Endodermal cell (in vitro differentiated cells): ENCODE results near the gene INSYN1. TPM values are rescaled to one million over a fixed set of nuclear protein-coding genes. Genes with fewer than 3 reads are reported as not detected.

Experiments
- DNase-seq: peaks from one replicate; pipeline ENCODE4 v3.0.0-alpha.2; 2017
- H3K27ac ChIP-seq: 2 replicates; pipeline ENCODE4 v1.5.1; 2013; ENCODE audit warnings: mild to moderate bottlenecking, low read depth, low read length, moderate library complexity
- H3K27me3 ChIP-seq: 2 replicates; pipeline ENCODE4 v1.6.1; 2013; ENCODE audit warnings: mild to moderate bottlenecking, low read length, moderate library complexity; ENCODE audit not compliant: insufficient read depth, control insufficient read depth, poor library complexity, severe bottlenecking
- H3K36me3 ChIP-seq: 2 replicates; pipeline ENCODE4 v1.7.0; 2013; ENCODE audit warnings: mild to moderate bottlenecking, low read length, moderate library complexity; ENCODE audit not compliant: control insufficient read depth, insufficient read depth
- H3K4me1 ChIP-seq: one replicate; pipeline ENCODE4 v1.7.0; 2013; ENCODE audit warnings: low read length; ENCODE audit not compliant: control insufficient read depth, insufficient read depth
- H3K4me3 ChIP-seq: 2 replicates; pipeline ENCODE4 v1.5.1; 2013; ENCODE audit warnings: mild to moderate bottlenecking, low read length, moderate library complexity
- H3K9ac ChIP-seq: 2 replicates; pipeline ENCODE4 v1.6.1; 2013; ENCODE audit warnings: mild to moderate bottlenecking, low read length, moderate library complexity; ENCODE audit not compliant: poor library complexity, severe bottlenecking; ENCODE audit errors: extremely low read depth
- H3K9me3 ChIP-seq: 2 replicates; pipeline ENCODE4 v1.6.1; 2013; ENCODE audit warnings: mild to moderate bottlenecking, low read length, moderate library complexity; ENCODE audit not compliant: control insufficient read depth
- H3K27ac Mint-ChIP-seq: 2 replicates; pipeline ENCODE4 v1.8.0; 2020; ENCODE audit warnings: mixed read lengths
- H3K27me3 Mint-ChIP-seq: 2 replicates; pipeline ENCODE4 v1.8.0; 2021; ENCODE audit warnings: mild to moderate bottlenecking, mixed read lengths; ENCODE audit not compliant: insufficient read depth
- H3K36me3 Mint-ChIP-seq: 2 replicates; pipeline ENCODE4 v1.8.0; 2020; ENCODE audit warnings: low read depth, mixed read lengths
- H3K4me1 Mint-ChIP-seq: 2 replicates; pipeline ENCODE4 v1.8.0; 2020; ENCODE audit warnings: mixed read lengths
- H3K4me3 Mint-ChIP-seq: 2 replicates; pipeline ENCODE4 v1.8.0; 2020; ENCODE audit warnings: mild to moderate bottlenecking, moderate library complexity, mixed read lengths
- H3K9me3 Mint-ChIP-seq: 2 replicates; pipeline ENCODE4 v1.8.0; 2020; ENCODE audit warnings: mild to moderate bottlenecking, mixed read lengths
- WGBS, 2 experiments: methylation state at CpG; one replicate each; pipeline versions ENCODE4 v1.1.5 to v1.1.7; 2013; ENCODE audit warnings: missing lambda C conversion rate in 2 of 2, mixed read lengths in 1 of 2; ENCODE audit not compliant: insufficient coverage in 1 of 2, insufficient read length in 1 of 2; 5-methylcytosine and 5-hydroxymethylcytosine counted together
- total RNA-seq, 2 donors: library from RNA; stranded (reverse); fragmentation: NEBNext Ultra II Directional in 1 of 2; extraction: Animal tissue kit (Norgen Biotek cat#: 25700) in 1 of 2; gene quantifications; 2 replicates in 1 of 2; 3 replicates in 1 of 2; pipeline ENCODE4 v1.2.1, GENCODE V29; 2021
- TF ChIP-seq, protein P1 (sequence below): fragments of 200-600 bp; sonication (generic); conservative IDR thresholded peaks from 2 replicates; pipeline ENCODE4 v1.5.0; 2021; ENCODE audit warnings: antibody characterized with exemption, mild to moderate bottlenecking

INSYN1 gene
- total RNA-seq, 2 donors from 2014 or later, result 0.33 to 0.55 TPM

- 88 to 89% methylated on average over 5 of the region's 5 CpGs for WGBS, 2 experiments
- Histone ChIP-seq H3K27me3 (peaks cover 85% of the 10 kb centered on the region), H3K27ac (no peak overlapping the region), H3K9me3 (no peaks in the 10 kb centered on the region), H3K36me3 (no peaks in the 10 kb centered on the region), H3K4me1 (no peaks in the 10 kb centered on the region), H3K4me3 (no peak overlapping the region), H3K9ac (no peak overlapping the region)
- Mint-ChIP-seq H3K27ac (no peak overlapping the region), H3K4me3 (no peak overlapping the region), H3K36me3 (no peaks in the 10 kb centered on the region), H3K27me3 (peaks cover 32% of the 10 kb centered on the region), H3K9me3 (no peaks in the 10 kb centered on the region), H3K4me1 (peaks cover 15% of the 10 kb centered on the region)
- DNase-seq, result no peak
- TF ChIP-seq, protein P1, sequence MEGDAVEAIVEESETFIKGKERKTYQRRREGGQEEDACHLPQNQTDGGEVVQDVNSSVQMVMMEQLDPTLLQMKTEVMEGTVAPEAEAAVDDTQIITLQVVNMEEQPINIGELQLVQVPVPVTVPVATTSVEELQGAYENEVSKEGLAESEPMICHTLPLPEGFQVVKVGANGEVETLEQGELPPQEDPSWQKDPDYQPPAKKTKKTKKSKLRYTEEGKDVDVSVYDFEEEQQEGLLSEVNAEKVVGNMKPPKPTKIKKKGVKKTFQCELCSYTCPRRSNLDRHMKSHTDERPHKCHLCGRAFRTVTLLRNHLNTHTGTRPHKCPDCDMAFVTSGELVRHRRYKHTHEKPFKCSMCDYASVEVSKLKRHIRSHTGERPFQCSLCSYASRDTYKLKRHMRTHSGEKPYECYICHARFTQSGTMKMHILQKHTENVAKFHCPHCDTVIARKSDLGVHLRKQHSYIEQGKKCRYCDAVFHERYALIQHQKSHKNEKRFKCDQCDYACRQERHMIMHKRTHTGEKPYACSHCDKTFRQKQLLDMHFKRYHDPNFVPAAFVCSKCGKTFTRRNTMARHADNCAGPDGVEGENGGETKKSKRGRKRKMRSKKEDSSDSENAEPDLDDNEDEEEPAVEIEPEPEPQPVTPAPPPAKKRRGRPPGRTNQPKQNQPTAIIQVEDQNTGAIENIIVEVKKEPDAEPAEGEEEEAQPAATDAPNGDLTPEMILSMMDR, result no peak
Observed at GRCh38 chr15:73755481-73755880, 2.3 kb upstream of the INSYN1 start.

GRCh38 chr15:73754461-73754860 is 1.3 kb upstream of the INSYN1 start:
- H3K4me1 Mint-ChIP-seq, result peaks cover 15% of the 10 kb centered on the region
- WGBS, 2 experiments, result 81 to 84% methylated on average over 7 to 8 of the region's 8 CpGs
- Histone ChIP-seq H3K27ac (no peak overlapping the region), H3K27me3 (peaks cover 85% of the 10 kb centered on the region), H3K36me3 (no peaks in the 10 kb centered on the region), H3K4me3 (no peak overlapping the region), H3K9ac (no peak overlapping the region), H3K4me1 (no peaks in the 10 kb centered on the region), H3K9me3 (no peaks in the 10 kb centered on the region)
- H3K4me3 Mint-ChIP-seq, result no peak overlapping the region
- H3K36me3 Mint-ChIP-seq, result no peaks in the 10 kb centered on the region
- DNase-seq, result no peak
- H3K9me3 Mint-ChIP-seq, result no peaks in the 10 kb centered on the region
- TF ChIP-seq, protein P1, result no peak
- peaks cover 42% of the 10 kb centered on the region for H3K27me3 Mint-ChIP-seq
- no peak overlapping the region for H3K27ac Mint-ChIP-seq

GRCh38 chr15:73752806-73753193 is 351 bp downstream of the INSYN1 start:
- TF ChIP-seq, protein P1, result no peak
- H3K9ac ChIP-seq, result no peak overlapping the region
- no peaks in the 10 kb centered on the region for H3K9me3 Mint-ChIP-seq
- H3K27ac Mint-ChIP-seq, result no peak overlapping the region
- H3K4me1 ChIP-seq, result peaks cover under 1% of the 10 kb centered on the region
- H3K27me3 ChIP-seq, result peaks cover 85% of the 10 kb centered on the region
- H3K4me3 Mint-ChIP-seq, result no peak overlapping the region
- H3K36me3 Mint-ChIP-seq, result no peaks in the 10 kb centered on the region
- no peaks in the 10 kb centered on the region for H3K36me3 ChIP-seq
- peaks cover 17% of the 10 kb centered on the region for H3K4me1 Mint-ChIP-seq
- no peak overlapping the region for H3K27ac ChIP-seq
- DNase-seq, result peak; percentile 78
- peak overlapping the region; percentile 69 for H3K4me3 ChIP-seq
- H3K9me3 ChIP-seq, result no peaks in the 10 kb centered on the region
- WGBS, 2 experiments, result 0% methylated on average over 52 of the region's 56 CpGs; no CpG with 5 or more reads in 1 of the 2 experiments
- peaks cover 59% of the 10 kb centered on the region for H3K27me3 Mint-ChIP-seq
